Esophagus muscularis mucosa (tissue), 4 donors: ENCODE measurements around the gene BHLHA9. TPM values are rescaled to one million over a fixed set of nuclear protein-coding genes. Genes with fewer than 3 reads are reported as not detected.
"Not testable (repeated sequence)": the region's sequence is repeated elsewhere in the genome, so short reads cannot be mapped to it uniquely, and the experiment has no call there.

ENCODE experiments used
- DNase-seq: peaks from one replicate; pipeline ENCODE4 v3.0.0-alpha.2; 2017; ENCODE audit errors: extremely low spot score
- H3K27ac ChIP-seq, 4 donors: fragments of 200-600 bp; sonication (generic); replicated peaks in 1 of 4; 1 replicate in 3 of 4; 2 replicates in 1 of 4; pipeline ENCODE4 v1.5.1; 2016 to 2019; ENCODE audit warnings: mild to moderate bottlenecking in 1 of 4
- H3K27me3 ChIP-seq, 4 donors: fragments of 200-600 bp; sonication (generic); one replicate each; pipeline versions ENCODE4 v1.5.1 to v1.6.0; 2016 to 2019
- H3K36me3 ChIP-seq, 4 donors: fragments of 200-600 bp; sonication (generic); one replicate each; pipeline ENCODE4 v1.5.1; 2016 to 2019
- H3K4me1 ChIP-seq, 4 donors: fragments of 200-600 bp; sonication (generic); one replicate each; pipeline ENCODE4 v1.5.1; 2016 to 2019
- H3K4me3 ChIP-seq, 4 donors: fragments of 200-600 bp; sonication (generic); 1 replicate in 2 of 4; 2 replicates in 2 of 4; pipeline ENCODE4 v1.5.1; 2016 to 2019; ENCODE audit warnings: mild to moderate bottlenecking in 4 of 4, moderate library complexity in 1 of 4
- H3K9me3 ChIP-seq, 4 donors: fragments of 200-600 bp; sonication (generic); 1 replicate in 3 of 4; 2 replicates in 1 of 4; pipeline ENCODE4 v1.5.1; 2016 to 2019
- CTCF ChIP-seq, 3 experiments: fragments of 200-600 bp in 2 of 3; fragments of 450-650 bp in 1 of 3; sonication (generic) in 2 of 3; IDR thresholded peaks; one replicate each; pipeline ENCODE4 v1.5.1; 2017 to 2019; ENCODE audit warnings: antibody characterized with exemption in 3 of 3, mild to moderate bottlenecking in 2 of 3, moderate library complexity in 1 of 3
- EP300 ChIP-seq: sonication (generic); formaldehyde crosslinking; IDR thresholded peaks from one replicate; pipeline ENCODE4 v1.6.1; 2017; ENCODE audit warnings: antibody characterized with exemption
- POLR2A ChIP-seq: fragments of 450-650 bp; IDR thresholded peaks from one replicate; pipeline ENCODE4 v1.6.1; 2017; ENCODE audit warnings: antibody characterized with exemption, moderate library complexity, mild to moderate bottlenecking, low read depth
- POLR2AphosphoS5 ChIP-seq, 2 donors: sonication (generic); formaldehyde crosslinking; IDR thresholded peaks; one replicate each; pipeline ENCODE4 v1.6.1; 2017; ENCODE audit warnings: antibody characterized with exemption in 2 of 2
- WGBS: methylation state at CpG from one replicate; pipeline ENCODE4 v1.1.5; 2018; 5-methylcytosine and 5-hydroxymethylcytosine counted together
- intact Hi-C: fragments of 100-400 bp; cut with DNase I; formaldehyde crosslinking; loops from one replicate; pipeline ENCODE4 v1.15.1; 2023
- total RNA-seq, 4 donors: library from RNA; depleted of rRNA; stranded (reverse); fragments of >200 nt; gene quantifications; one replicate each; pipeline versions ENCODE4 v1.1.0 to v1.2.1, GENCODE V29; 2016

BHLHA9 gene
- total RNA-seq, 4 donors from 2014 or later: not detected

GRCh38 chr17:1232786-1233185 is 37.5 kb upstream of the BHLHA9 start:
- WGBS: 62% methylated on average over 11 of the region's 11 CpGs
- peaks cover 0 to 55% (median 27%) of the 10 kb centered on the region in 4 donors for H3K27me3 ChIP-seq
- intact Hi-C loops: no loop called here

GRCh38 chr17:1234455-1234854 is 35.8 kb upstream of the BHLHA9 start:
- H3K36me3 ChIP-seq: no peaks in the 10 kb centered on the region
- no peak overlapping the region for H3K4me3 ChIP-seq
- no peaks in the 10 kb centered on the region for H3K9me3 ChIP-seq
- peaks cover 0 to 43% (median 13%) of the 10 kb centered on the region in 4 donors for H3K27me3 ChIP-seq
- peaks cover 9 to 14% (median 12%) of the 10 kb centered on the region in 4 donors for H3K4me1 ChIP-seq
- TF ChIP-seq CTCF (IDR thresholded peaks at IDR 0.05) (no peak), EP300 (no peak), POLR2A (no peak), POLR2AphosphoS5 (IDR thresholded peaks at IDR 0.05) (no peak)
- H3K27ac ChIP-seq: no peak overlapping the region
- no peak for DNase-seq
- intact Hi-C loops: no loop called here
- 85% methylated on average over 4 of the region's 4 CpGs for WGBS

More at GRCh38 chr17:1232786-1233185, 37.5 kb upstream of the BHLHA9 start:
- H3K4me1 ChIP-seq: peaks cover 9 to 31% (median 29%) of the 10 kb centered on the region in 4 donors
- H3K27ac ChIP-seq: no peak overlapping the region
- no peaks in the 10 kb centered on the region for H3K36me3 ChIP-seq
- DNase-seq: no peak
- H3K9me3 ChIP-seq: no peaks in the 10 kb centered on the region
- H3K4me3 ChIP-seq: no peak overlapping the region
- no peak for TF ChIP-seq CTCF (IDR thresholded peaks at IDR 0.05)
- no peak for TF ChIP-seq POLR2A
- no peak for TF ChIP-seq EP300
- TF ChIP-seq POLR2AphosphoS5 (IDR thresholded peaks at IDR 0.05): no peak

- no peaks in the 10 kb centered on the region for H3K9me3 ChIP-seq
- WGBS: 93% methylated on average over 6 of the region's 6 CpGs
- H3K27me3 ChIP-seq: peaks cover 0 to 24% (median under 1%) of the 10 kb centered on the region in 4 donors
- no peak for DNase-seq
- intact Hi-C loops: no loop called here
- TF ChIP-seq EP300 (no peak), POLR2A (no peak), CTCF (IDR thresholded peaks at IDR 0.05) (no peak)
- peaks cover 0 to 5% (median 0%) of the 10 kb centered on the region in 4 donors for H3K4me1 ChIP-seq
- H3K4me3 ChIP-seq: no peak overlapping the region
- no peaks in the 10 kb centered on the region for H3K36me3 ChIP-seq
- H3K27ac ChIP-seq: no peak overlapping the region
These were observed 32.8 kb upstream of the BHLHA9 start for GRCh38 chr17:1237471-1237870.

GRCh38 chr17:1239210-1239609 is 31.0 kb upstream of the BHLHA9 start:
- WGBS: 87% methylated on average over 11 of the region's 11 CpGs
- H3K27me3 ChIP-seq: peaks cover 0 to 15% (median 0%) of the 10 kb centered on the region in 4 donors
- peaks cover 0 to 5% (median 0%) of the 10 kb centered on the region in 4 donors for H3K4me1 ChIP-seq
- H3K9me3 ChIP-seq: no peaks in the 10 kb centered on the region
- no peak for DNase-seq
- intact Hi-C loops: no loop called here
- H3K4me3 ChIP-seq: no peak overlapping the region
- TF ChIP-seq EP300 (no peak), POLR2A (no peak), CTCF (IDR thresholded peaks at IDR 0.05) (no peak), POLR2AphosphoS5 (IDR thresholded peaks at IDR 0.05) (no peak)
- no peaks in the 10 kb centered on the region for H3K36me3 ChIP-seq
- no peak overlapping the region for H3K27ac ChIP-seq

- 68% methylated on average over 11 of the region's 11 CpGs for WGBS
- DNase-seq, H3K4me1 ChIP-seq, H3K36me3 ChIP-seq, intact Hi-C loops, H3K9me3 ChIP-seq, H3K4me3 ChIP-seq: not testable (repeated sequence)
- Histone ChIP-seq H3K27me3 (peaks cover 0 to 15% (median 0%) of the 10 kb centered on the region in 4 donors), H3K27ac (peak overlapping the region in 1 of 4 donors; percentile 3)
These were observed 29.8 kb upstream of the BHLHA9 start for GRCh38 chr17:1240426-1240825.
